Activated T-helper 17 cell treated with anti-CD3 and anti-CD28 coated beads, Interleukin-2, amount 50 U/mL, for 72 hours (primary cell): ENCODE data around the gene FAM229B. TPM values are rescaled to one million over a fixed set of nuclear protein-coding genes. Genes with fewer than 3 reads are reported as not detected.

Experiments used
- ATAC-seq: fragments of 150-1000 bp; cut with Tn5 transposase; replicated peaks from 2 replicates; pipeline ENCODE4 v1.10.0; 2021; ENCODE audit warnings: mild to moderate bottlenecking, moderate library complexity
- H3K27ac Mint-ChIP-seq: one replicate; pipeline ENCODE4 v1.8.0; 2022; ENCODE audit warnings: mixed read lengths
- H3K27me3 Mint-ChIP-seq: one replicate; pipeline ENCODE4 v1.8.0; 2022; ENCODE audit warnings: mixed read lengths
- H3K36me3 Mint-ChIP-seq: one replicate; pipeline ENCODE4 v1.8.0; 2022; ENCODE audit warnings: low read depth, mild to moderate bottlenecking, mixed read lengths
- H3K4me1 Mint-ChIP-seq: one replicate; pipeline ENCODE4 v1.8.0; 2022; ENCODE audit warnings: mixed read lengths
- H3K4me3 Mint-ChIP-seq: one replicate; pipeline ENCODE4 v1.8.0; 2022; ENCODE audit warnings: mild to moderate bottlenecking, mixed read lengths
- H3K9me3 Mint-ChIP-seq: one replicate; pipeline ENCODE4 v1.8.0; 2022; ENCODE audit warnings: mixed read lengths
- total RNA-seq, 2 donors: library from RNA; stranded (reverse); gene quantifications; one replicate each; pipeline ENCODE4 v1.2.3, GENCODE V29; 2022

The FAM229B gene
- total RNA-seq, 2 donors from 2014 or later: 2.6 TPM

DNA sequence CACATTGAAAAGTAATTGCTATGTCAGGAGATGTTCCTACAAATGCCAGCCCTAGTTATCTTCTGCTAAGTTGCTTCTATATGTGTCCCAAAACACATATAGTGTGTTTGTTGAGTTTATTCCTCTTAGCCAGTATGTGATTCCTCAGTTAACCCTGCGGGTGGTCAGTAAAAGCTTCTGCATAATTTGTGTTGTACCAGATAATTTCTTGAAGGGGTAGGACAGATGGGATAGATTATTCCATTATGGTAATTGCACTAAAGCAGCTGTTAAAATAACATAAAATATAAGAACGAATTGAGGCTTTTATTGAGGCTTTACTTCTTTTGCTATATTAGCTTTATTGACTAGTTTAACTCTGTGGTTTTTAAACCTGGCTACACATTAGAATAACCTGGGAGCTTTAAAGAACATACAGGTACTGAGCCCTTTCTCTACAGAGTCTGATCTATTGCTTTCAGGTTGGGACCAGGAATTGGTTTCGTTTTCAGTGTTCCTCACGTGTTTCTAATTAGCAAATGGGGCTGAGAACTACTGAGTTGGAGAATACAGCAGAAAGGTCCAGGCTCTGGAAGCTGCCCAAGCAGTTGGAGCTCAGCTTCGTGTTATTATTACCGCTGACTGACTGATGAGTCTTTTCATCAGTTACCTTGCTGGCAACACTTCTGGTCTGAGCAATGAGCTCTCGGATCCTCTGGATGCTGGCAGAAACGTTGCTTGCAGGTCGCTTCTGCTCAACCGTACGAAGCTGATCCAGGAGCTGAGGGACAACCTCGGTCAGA lies 56.9 kb downstream of the FAM229B start:
- H3K27me3 Mint-ChIP-seq: peaks cover 9% of the 10 kb centered on the region
- no peaks in the 10 kb centered on the region for H3K36me3 Mint-ChIP-seq
- H3K4me1 Mint-ChIP-seq: peaks cover 5% of the 10 kb centered on the region
- H3K9me3 Mint-ChIP-seq: no peaks in the 10 kb centered on the region
- H3K4me3 Mint-ChIP-seq: no peak overlapping the region
- no peak overlapping the region for H3K27ac Mint-ChIP-seq
- no peak for ATAC-seq

DNA sequence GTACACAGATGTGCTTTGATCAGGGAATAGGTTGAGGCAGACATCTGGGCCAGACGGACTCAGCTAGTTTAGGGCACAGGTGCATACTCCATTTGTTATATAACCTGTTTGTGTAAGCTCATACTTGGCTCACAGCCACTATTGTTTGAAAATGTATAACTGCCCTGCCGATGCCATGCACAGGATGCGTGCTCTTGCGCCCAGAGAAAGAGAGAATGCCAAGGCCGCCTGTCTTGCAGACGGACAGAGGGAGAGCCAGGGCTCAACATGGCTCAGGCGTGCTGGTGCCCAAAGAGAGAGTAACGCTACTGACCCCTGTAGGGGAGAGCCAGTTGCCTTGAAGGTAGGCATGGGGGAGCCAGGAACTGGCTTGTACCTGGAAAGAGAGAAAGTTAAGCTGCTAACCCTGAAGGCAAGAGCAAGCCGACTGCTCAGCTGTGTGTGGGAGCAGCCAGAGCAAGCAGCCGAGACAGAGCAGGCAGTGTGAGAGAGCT lies 57.7 kb downstream of the FAM229B start:
- no peak overlapping the region for H3K4me3 Mint-ChIP-seq
- ATAC-seq: no peak
- no peaks in the 10 kb centered on the region for H3K9me3 Mint-ChIP-seq
- H3K36me3 Mint-ChIP-seq: no peaks in the 10 kb centered on the region
- no peak overlapping the region for H3K27ac Mint-ChIP-seq
- H3K27me3 Mint-ChIP-seq: peaks cover 12% of the 10 kb centered on the region
- peaks cover 5% of the 10 kb centered on the region for H3K4me1 Mint-ChIP-seq

DNA sequence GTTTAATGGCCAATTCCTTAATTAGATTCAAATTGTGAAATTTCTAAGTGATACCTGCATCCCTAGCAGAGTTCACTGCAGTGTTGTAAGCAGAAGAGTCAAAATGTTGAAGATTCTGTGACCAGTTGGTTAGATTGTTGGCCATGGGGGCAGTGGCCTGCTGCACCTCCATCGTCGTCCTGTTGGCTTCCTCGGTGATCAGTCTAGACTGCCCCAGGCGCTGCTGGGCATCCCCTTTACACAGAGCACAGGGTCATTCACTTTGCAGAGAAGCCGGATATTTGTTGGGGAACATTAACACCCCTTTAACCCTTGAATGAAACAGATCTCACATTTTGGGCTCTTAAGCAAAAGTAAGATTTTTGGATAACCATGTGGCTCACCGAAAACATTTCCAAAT lies 60.7 kb downstream of the FAM229B start:
- no peak overlapping the region for H3K27ac Mint-ChIP-seq
- peaks cover 10% of the 10 kb centered on the region for H3K27me3 Mint-ChIP-seq
- H3K36me3 Mint-ChIP-seq: no peaks in the 10 kb centered on the region
- H3K4me3 Mint-ChIP-seq: no peak overlapping the region
- no peaks in the 10 kb centered on the region for H3K9me3 Mint-ChIP-seq
- no peak for ATAC-seq
- peaks cover 5% of the 10 kb centered on the region for H3K4me1 Mint-ChIP-seq

- ATAC-seq: no peak
- Mint-ChIP-seq H3K36me3 (no peaks in the 10 kb centered on the region), H3K9me3 (no peaks in the 10 kb centered on the region), H3K27me3 (peaks cover 10% of the 10 kb centered on the region), H3K27ac (no peak overlapping the region), H3K4me1 (peaks cover under 1% of the 10 kb centered on the region), H3K4me3 (no peak overlapping the region)
These were observed 61.8 kb downstream of the FAM229B start for GRCh38 chr6:112149236-112149635.

DNA sequence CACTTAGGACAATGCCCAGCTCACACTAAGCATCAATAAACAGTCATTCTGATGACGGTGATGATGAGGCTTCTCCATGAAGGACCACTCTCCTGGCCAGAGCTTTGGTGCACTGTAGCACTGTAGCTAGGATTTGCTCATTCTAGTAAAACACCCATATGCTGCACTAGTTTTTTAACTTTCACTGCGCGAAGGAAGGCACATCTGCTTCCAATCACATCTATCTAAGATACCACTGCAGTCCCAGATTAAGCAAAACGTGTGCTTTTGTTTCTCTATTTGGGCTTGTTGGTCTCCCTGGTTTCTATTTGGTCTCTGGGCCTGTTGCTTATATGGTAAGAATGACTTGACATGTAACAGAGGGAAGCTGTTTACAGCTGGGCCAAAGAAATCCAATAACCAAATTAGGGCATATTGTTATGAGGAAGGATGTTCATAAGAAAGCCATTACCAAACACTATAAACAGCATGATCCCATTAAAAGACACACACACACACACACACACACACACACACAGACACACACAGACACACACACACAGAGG lies 62.4 kb downstream of the FAM229B start:
- peaks cover 10% of the 10 kb centered on the region for H3K27me3 Mint-ChIP-seq
- ATAC-seq: no peak
- no peaks in the 10 kb centered on the region for H3K4me1 Mint-ChIP-seq
- no peaks in the 10 kb centered on the region for H3K9me3 Mint-ChIP-seq
- H3K4me3 Mint-ChIP-seq: no peak overlapping the region
- H3K36me3 Mint-ChIP-seq: no peaks in the 10 kb centered on the region
- H3K27ac Mint-ChIP-seq: no peak overlapping the region

DNA sequence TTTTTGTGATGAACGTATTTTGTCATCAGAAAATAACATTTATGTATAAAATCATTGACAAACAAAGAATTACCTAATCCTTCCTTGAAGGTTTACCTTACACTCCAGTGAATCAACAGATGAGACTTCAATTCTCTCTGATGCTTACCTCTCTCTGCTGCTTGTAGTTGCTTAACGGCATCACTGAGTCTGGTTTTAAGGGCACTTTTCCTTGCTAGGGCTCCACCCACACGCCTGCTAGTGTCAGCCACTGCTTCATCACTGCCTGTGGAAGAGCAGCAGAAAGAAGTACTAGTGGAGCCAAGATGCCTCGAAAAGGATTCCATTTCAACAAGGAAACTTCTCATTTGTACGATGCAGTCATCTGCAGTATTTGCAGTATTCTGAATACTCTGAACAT lies 63.0 kb downstream of the FAM229B start:
- peaks cover 7% of the 10 kb centered on the region for H3K27me3 Mint-ChIP-seq
- ATAC-seq: no peak
- no peaks in the 10 kb centered on the region for H3K36me3 Mint-ChIP-seq
- no peak overlapping the region for H3K27ac Mint-ChIP-seq
- H3K4me1 Mint-ChIP-seq: no peaks in the 10 kb centered on the region
- H3K9me3 Mint-ChIP-seq: no peaks in the 10 kb centered on the region
- H3K4me3 Mint-ChIP-seq: no peak overlapping the region

Other genes with a start within 250 kb of the FAM229B start
- 100 to 1,000 TPM; 139 to 326 TPM for gene FYN, start 214.1 kb upstream of the FAM229B start, total RNA-seq
- gene CCN6, start 33.5 kb upstream of the FAM229B start, total RNA-seq: under 1 TPM in 1 of 2 donors, not detected in 1; 0.66 TPM
- gene TUBE1, start 109 bp upstream of the FAM229B start, total RNA-seq: 10 to 100 TPM; 17.1 to 24.0 TPM
- gene LAMA4, start 167.0 kb downstream of the FAM229B start, total RNA-seq: not detected